ENCODE results near the gene PHF3. TPM values are rescaled to one million over a fixed set of nuclear protein-coding genes. Genes with fewer than 3 reads are reported as not detected.
A peak's percentile ranks its signal among the peaks of the same experiment; 100 is the strongest.

The PHF3 gene
- total RNA-seq, 1 experiment from 2014 or later = 39.9 TPM

DNA sequence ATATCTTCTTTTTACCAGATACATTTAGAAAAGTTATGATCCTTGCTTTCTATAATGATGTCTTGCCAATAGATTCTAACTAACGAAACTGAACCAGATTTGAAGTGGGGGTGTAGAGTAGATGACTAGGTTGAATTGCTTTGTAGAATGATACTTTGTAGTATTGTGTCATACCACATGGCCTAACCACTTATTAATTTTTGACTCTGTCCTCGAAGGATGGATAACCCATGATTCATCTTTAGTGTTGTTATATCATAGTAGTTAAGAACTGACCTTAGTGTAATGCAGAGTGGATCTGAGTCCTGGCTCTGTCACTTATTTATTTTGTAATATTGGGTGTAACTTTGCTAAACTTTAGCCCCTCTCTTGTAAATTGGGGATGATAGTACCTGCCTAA is 4.5 kb downstream of the PHF3 start:
- DNase-seq (ENCODE audit: low read depth) = peak; percentile 62

DNA sequence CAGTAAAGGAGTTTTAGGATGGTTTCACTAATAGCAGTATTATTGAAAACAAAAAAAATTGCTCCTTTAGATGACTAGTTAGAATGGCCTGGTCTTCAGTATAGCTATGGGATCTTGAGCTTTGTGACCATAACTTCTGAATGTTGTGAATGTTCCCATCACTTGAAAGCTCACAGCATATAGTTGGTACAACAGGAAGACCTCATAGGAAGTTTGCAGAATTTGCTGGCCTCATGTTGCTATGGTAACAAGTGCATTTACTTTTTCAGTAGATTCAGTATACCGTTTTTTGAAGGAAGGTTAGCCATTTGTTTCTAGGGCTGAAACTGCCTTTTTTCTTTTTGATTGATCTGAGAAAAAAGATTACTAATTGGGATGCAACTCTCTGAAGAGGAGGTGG is 8.3 kb downstream of the PHF3 start:
- DNase-seq (ENCODE audit: low read depth) = no peak

- DNase-seq (ENCODE audit: low read depth) = peak; percentile 48
Observed at GRCh38 chr6:63644668-63645326, 9.2 kb downstream of the PHF3 start.

GRCh38 chr6:63649269-63649668 is 13.7 kb downstream of the PHF3 start:
- DNase-seq (ENCODE audit: low read depth) = no peak

GRCh38 chr6:63649847-63650265 is 14.3 kb downstream of the PHF3 start:
- DNase-seq (ENCODE audit: low read depth) = no peak

DNA sequence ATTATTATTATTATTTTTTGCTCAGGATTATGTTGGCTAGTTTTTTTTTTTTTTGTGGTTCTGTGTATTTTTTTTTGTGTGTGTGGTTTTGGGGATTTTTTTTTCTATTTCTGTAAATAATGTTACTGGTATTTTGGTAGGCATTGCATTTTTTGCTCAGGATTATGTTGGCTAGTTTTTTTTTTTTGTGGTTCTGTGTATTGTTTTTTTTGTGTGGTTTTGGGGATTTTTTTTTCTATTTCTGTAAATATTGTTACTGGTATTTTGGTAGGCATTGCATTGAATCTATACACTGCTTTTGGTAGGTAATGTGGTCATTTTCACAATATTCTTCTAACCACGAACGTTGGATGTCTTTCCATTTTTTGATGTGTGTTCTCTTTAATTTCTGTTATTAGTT is 17.4 kb downstream of the PHF3 start:
- DNase-seq (ENCODE audit: low read depth) = no peak

DNA sequence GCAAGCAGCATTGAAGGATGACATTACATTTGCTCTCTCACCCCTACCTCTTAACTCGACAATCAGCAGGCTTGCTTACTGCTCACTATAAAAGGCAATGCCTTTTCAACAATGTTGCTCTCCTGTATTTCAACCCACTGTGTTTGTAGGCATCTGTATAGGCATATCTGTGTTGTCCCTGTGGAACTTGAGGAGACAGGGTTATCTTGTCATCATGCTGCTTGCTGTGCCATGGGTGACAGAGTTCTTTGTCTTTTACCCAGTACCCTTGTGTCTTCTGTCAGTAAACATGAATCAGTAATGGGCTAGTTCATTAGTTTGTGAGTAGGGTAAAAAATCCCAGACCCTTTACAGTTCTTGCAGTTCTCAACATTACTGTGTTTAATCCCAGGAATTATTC is 25.2 kb downstream of the PHF3 start:
- DNase-seq (ENCODE audit: low read depth) = no peak

DNA sequence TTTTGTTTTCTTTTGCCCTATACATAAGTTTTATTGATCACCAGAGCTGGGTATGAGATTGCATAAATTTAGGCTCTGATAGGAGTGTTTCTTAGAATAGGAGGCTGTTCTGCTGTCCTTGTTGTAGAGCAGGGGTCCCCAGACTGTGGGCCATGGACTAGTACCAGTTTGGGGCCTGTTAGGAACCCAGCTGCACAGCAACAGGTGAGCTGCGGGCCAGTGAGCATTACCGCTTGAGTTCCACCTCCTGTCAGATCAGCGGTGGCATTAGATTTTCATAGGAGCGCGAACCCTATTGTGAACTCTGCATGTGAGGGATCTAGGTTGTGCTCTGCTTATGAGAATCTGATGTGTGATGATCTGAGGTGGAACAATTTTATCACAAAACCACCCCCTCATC is 26.2 kb downstream of the PHF3 start:
- DNase-seq (ENCODE audit: low read depth) = no peak

- peak; percentile 86 for DNase-seq (ENCODE audit: low read depth)
Observed at GRCh38 chr6:63663147-63663955, 27.7 kb downstream of the PHF3 start.

GRCh38 chr6:63663956-63664281 is 28.3 kb downstream of the PHF3 start:
- no peak for DNase-seq (ENCODE audit: low read depth)

DNA sequence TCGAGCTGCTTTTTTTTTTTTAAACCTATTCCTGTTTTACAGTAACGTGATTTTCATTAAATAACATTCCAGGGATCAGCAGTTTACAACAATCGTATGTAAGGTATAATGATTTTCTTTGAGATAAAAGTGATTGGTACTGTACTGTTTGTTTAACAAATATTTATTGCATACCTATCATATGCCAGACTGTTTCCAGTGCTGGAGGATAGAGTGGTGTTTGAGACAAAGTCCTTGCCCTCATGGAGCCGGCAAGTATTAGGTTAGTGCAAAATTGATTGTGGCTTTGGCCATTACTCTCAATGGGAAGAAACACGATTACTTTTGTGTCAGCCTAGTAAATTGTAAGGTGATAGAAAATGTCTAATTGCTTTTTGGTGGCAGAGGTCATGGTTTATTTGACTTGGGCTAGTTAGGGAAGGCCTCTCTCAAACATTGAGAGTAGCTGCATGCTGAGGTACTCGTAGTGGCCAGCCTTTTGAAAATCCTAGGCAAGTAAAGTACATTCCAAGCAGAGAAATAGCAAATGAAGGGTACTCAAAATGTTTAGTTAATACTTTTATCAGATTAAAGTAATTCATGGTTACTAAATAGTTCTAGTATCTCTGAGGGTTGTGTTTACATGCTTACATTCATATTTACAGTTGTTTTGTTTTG is 35.6 kb downstream of the PHF3 start:
- DNase-seq (ENCODE audit: low read depth) = no peak

- no peak for DNase-seq (ENCODE audit: low read depth)
Observed at GRCh38 chr6:63672582-63673129, 37.1 kb downstream of the PHF3 start.

- DNase-seq (ENCODE audit: low read depth) = no peak
Observed at GRCh38 chr6:63673692-63674091, 38.1 kb downstream of the PHF3 start.

- DNase-seq (ENCODE audit: low read depth) = no peak
Observed at GRCh38 chr6:63674635-63675034, 39.0 kb downstream of the PHF3 start.

DNA sequence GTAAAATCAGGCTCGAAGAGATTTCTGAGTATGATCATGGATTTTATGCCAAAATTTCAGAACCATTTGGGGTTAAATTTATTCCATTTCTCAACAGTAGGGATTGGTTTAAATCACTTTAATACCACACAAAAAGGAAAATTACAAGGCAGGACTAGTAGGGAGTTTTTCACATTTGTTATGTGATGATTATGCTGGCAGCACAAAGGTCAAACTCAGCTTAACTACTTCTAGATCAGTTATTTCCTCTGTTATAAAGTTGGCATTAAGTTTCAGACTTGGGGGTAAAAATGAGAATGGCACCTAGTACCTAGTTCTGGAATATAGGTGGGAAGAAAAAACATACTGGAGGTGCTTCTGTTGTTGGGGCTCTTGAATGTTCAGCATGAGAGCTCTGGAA is 39.5 kb downstream of the PHF3 start:
- DNase-seq (ENCODE audit: low read depth) = no peak

GRCh38 chr6:63676412-63677114 is 41.0 kb downstream of the PHF3 start:
- no peak for DNase-seq (ENCODE audit: low read depth)

- no peak for DNase-seq (ENCODE audit: low read depth)
Observed at GRCh38 chr6:63677282-63677681, 41.7 kb downstream of the PHF3 start.

- no peak for DNase-seq (ENCODE audit: low read depth)
Observed at GRCh38 chr6:63683071-63683603, 47.5 kb downstream of the PHF3 start.

DNA sequence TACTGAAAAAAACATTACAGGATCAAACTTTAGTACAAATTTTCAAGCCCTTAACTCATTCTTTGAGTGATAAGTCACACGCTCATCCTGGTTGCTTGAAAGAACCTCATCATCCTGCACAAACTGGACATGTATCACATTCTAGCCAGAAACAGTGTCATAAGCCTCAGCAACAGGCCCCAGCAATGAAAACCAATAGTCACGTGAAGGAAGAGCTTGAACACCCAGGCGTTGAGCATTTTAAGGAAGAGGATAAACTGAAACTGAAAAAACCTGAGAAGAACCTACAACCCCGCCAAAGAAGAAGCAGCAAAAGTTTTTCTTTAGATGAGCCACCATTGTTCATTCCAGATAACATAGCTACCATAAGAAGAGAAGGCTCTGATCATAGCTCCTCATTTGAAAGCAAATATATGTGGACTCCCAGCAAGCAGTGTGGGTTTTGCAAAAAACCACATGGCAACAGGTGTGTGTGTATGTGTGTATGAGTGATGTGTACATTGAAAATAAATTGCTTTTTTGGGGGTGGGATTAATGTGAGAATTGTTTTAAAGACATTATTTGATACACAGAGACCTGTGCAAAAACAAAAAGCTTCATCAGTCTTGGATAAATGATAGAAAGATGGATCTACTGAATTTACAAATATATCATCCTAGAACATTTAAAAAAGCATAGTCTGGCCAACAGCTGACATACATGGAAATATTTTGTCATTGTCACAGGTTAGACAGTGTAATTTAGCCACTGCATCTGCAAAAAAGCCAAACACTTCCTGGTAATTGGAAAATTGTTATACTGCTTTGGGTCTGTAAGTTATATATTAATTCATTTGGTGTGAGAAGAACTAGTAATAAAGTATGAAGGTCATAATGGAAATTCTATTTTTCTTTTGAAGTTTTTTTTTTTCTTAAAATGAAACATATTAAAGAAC is 50.1 kb downstream of the PHF3 start:
- DNase-seq (ENCODE audit: low read depth) = no peak

DNA sequence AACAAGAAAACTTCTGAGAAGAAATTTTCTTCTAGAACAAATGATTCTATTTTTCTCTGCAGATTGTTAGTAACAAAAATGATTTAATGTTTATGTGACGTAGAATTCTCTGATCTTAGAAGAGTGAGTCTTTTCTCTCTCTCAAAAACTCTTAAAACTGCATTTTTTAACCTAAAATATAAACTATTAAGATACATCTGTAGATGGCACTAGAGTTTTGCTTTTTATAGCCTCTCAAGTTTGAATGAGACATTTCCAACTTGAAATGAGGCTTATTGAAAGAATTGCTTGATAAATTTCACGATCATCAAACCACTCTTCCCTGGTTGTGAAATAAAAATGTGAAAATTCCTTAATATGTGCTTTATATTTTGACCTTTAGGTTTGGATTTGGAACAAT is 53.8 kb downstream of the PHF3 start:
- no peak for DNase-seq (ENCODE audit: low read depth)
